CD14-positive monocyte (primary cell): ENCODE data around the gene UCP3. TPM values are rescaled to one million over a fixed set of nuclear protein-coding genes. Genes with fewer than 3 reads are reported as not detected.

ENCODE experiments used
- DNase-seq, 3 donors: peaks; one replicate each; pipeline ENCODE4 v3.0.0-alpha.2; 2011 to 2022
- H2AFZ ChIP-seq: 2 replicates; pipeline ENCODE4 v1.6.0; 2012; ENCODE audit warnings: mild to moderate bottlenecking, low read depth, low read length, inconsistent platforms; ENCODE audit not compliant: insufficient read depth, poor library complexity, severe bottlenecking
- H3K27ac ChIP-seq, 2 donors: 1 replicate in 1 of 2; 2 replicates in 1 of 2; pipeline ENCODE4 v1.5.1; 2012 to 2013; ENCODE audit warnings: low read length in 2 of 2, control low read depth in 1 of 2, inconsistent platforms in 1 of 2, low read depth in 1 of 2, mild to moderate bottlenecking in 1 of 2
- H3K27me3 ChIP-seq, 2 donors: one replicate each; pipeline versions ENCODE4 v1.6.0 to v1.6.1; 2011 to 2013; ENCODE audit warnings: low read length in 2 of 2; ENCODE audit not compliant: control insufficient read depth in 2 of 2, insufficient read depth in 2 of 2
- H3K36me3 ChIP-seq, 2 donors: replicated peaks in 1 of 2; 1 replicate in 1 of 2; 2 replicates in 1 of 2; pipeline versions ENCODE4 v1.5.1 to v1.6.1; 2012 to 2013; ENCODE audit warnings: low read length in 2 of 2, control low read depth in 1 of 2, inconsistent platforms in 1 of 2, mild to moderate bottlenecking in 1 of 2; ENCODE audit not compliant: insufficient read depth in 2 of 2, control insufficient read depth in 1 of 2
- H3K4me1 ChIP-seq, 2 donors: 1 replicate in 1 of 2; 2 replicates in 1 of 2; pipeline versions ENCODE4 v1.5.1 to v1.6.1; 2012 to 2013; ENCODE audit warnings: low read length in 2 of 2, control low read depth in 1 of 2, inconsistent platforms in 1 of 2, mild to moderate bottlenecking in 1 of 2, moderate library complexity in 1 of 2; ENCODE audit not compliant: insufficient read depth in 2 of 2, control insufficient read depth in 1 of 2
- H3K4me2 ChIP-seq: replicated peaks from 2 replicates; pipeline ENCODE3; 2012; ENCODE audit warnings: low read length, moderate library complexity, mild to moderate bottlenecking; ENCODE audit not compliant: poor library complexity, severe bottlenecking; ENCODE audit errors: extremely low read depth
- H3K4me3 ChIP-seq, 3 experiments: fragments of 200-600 bp in 1 of 3; sonication (generic) in 1 of 3; replicated peaks in 1 of 3; 1 replicate in 2 of 3; 2 replicates in 1 of 3; pipeline ENCODE4 v1.5.1; 2011 to 2013; ENCODE audit warnings: low read length in 3 of 3, mild to moderate bottlenecking in 3 of 3, control low read depth in 2 of 3, low read depth in 2 of 3, inconsistent platforms in 1 of 3, moderate library complexity in 1 of 3
- H3K79me2 ChIP-seq: 2 replicates; pipeline ENCODE4 v1.6.0; 2012; ENCODE audit warnings: mild to moderate bottlenecking, control low read depth, inconsistent platforms, low read length, moderate library complexity; ENCODE audit not compliant: insufficient read depth
- H3K9ac ChIP-seq: 2 replicates; pipeline ENCODE4 v1.6.0; 2017; ENCODE audit warnings: low read length, mild to moderate bottlenecking; ENCODE audit not compliant: insufficient read depth, poor library complexity, severe bottlenecking
- H3K9me3 ChIP-seq, 2 donors: replicated peaks in 1 of 2; 1 replicate in 1 of 2; 2 replicates in 1 of 2; pipeline versions ENCODE4 v1.5.1 to v1.6.1; 2012 to 2013; ENCODE audit warnings: low read length in 2 of 2, control low read depth in 1 of 2; ENCODE audit not compliant: control insufficient read depth in 1 of 2, insufficient read depth in 1 of 2
- H4K20me1 ChIP-seq: 2 replicates; pipeline ENCODE4 v1.6.0; 2012; ENCODE audit warnings: mild to moderate bottlenecking, low read length, control low read depth, moderate library complexity; ENCODE audit not compliant: insufficient read depth
- H3K27ac Mint-ChIP-seq, 7 donors: one replicate each; pipeline ENCODE4 v1.8.0; 2020; ENCODE audit warnings: mild to moderate bottlenecking in 7 of 7, mixed read lengths in 7 of 7, moderate library complexity in 6 of 7, inconsistent platforms in 2 of 7
- H3K27me3 Mint-ChIP-seq, 3 donors: one replicate each; pipeline ENCODE4 v1.8.0; 2021 to 2022; ENCODE audit warnings: low read depth in 3 of 3, mild to moderate bottlenecking in 3 of 3, mixed read lengths in 3 of 3, moderate library complexity in 3 of 3, inconsistent platforms in 1 of 3
- H3K36me3 Mint-ChIP-seq, 2 donors: one replicate each; pipeline ENCODE4 v1.8.0; 2020; ENCODE audit warnings: mixed read lengths in 2 of 2, inconsistent platforms in 1 of 2, mild to moderate bottlenecking in 1 of 2
- H3K4me1 Mint-ChIP-seq: one replicate; pipeline ENCODE4 v1.8.0; 2020; ENCODE audit warnings: mild to moderate bottlenecking, mixed read lengths
- H3K4me3 Mint-ChIP-seq, 2 donors: one replicate each; pipeline ENCODE4 v1.8.0; 2020; ENCODE audit warnings: mild to moderate bottlenecking in 2 of 2, mixed read lengths in 2 of 2, moderate library complexity in 1 of 2
- H3K9me3 Mint-ChIP-seq, 7 donors: one replicate each; pipeline ENCODE4 v1.8.0; 2020 to 2022; ENCODE audit warnings: mixed read lengths in 7 of 7, mild to moderate bottlenecking in 6 of 7, moderate library complexity in 6 of 7, inconsistent platforms in 2 of 7
- CTCF ChIP-seq: fragments of 200-600 bp; IDR thresholded peaks from one replicate; pipeline ENCODE4 v1.8.0; 2022; ENCODE audit warnings: antibody characterized with exemption, mild to moderate bottlenecking
- WGBS: methylation state at CpG from one replicate; pipeline ENCODE4 v1.1.5; 2013; ENCODE audit warnings: missing lambda C conversion rate; ENCODE audit not compliant: insufficient coverage; 5-methylcytosine and 5-hydroxymethylcytosine counted together
- intact Hi-C, 2 donors: fragments of 100-400 bp; cut with micrococcal nuclease; formaldehyde crosslinking; loops; one replicate each; pipeline versions ENCODE4 v1.15.0 to v1.15.1; 2023
- polyA plus RNA-seq, 3 donors: library from polyadenylated mRNA; depleted of rRNA in 1 of 3; unstranded in 2 of 3; stranded (reverse) in 1 of 3; fragments of 300-500 nt in 2 of 3; fragments of >200 nt in 1 of 3; fragmentation: Illumina TruSeq in 2 of 3; gene quantifications; 1 replicate in 2 of 3; 2 replicates in 1 of 3; pipeline ENCODE4 v1.2.3, GENCODE V29; 2012 to 2021

Gene UCP3
- polyA plus RNA-seq, 3 donors, result 3.8 TPM; not detected in 2

- no peak overlapping the region for H3K27ac ChIP-seq
- peaks cover 0 to 29% of the 10 kb centered on the region in 2 donors for H3K36me3 ChIP-seq
- TF ChIP-seq CTCF, result no peak
- H2AFZ ChIP-seq, result no peak overlapping the region
- no peak overlapping the region for H3K4me3 Mint-ChIP-seq
- no peak overlapping the region for H3K4me2 ChIP-seq
- H3K36me3 Mint-ChIP-seq, result peaks cover 16 to 26% of the 10 kb centered on the region in 2 donors
- no peaks in the 10 kb centered on the region for H3K4me1 Mint-ChIP-seq
- peak overlapping the region in 3 of 7 donors; percentile 15 to 72 (median 68) for H3K27ac Mint-ChIP-seq
- WGBS, result 93% methylated on average over 5 of the region's 7 CpGs
- no peak overlapping the region for H3K9ac ChIP-seq
- no peaks in the 10 kb centered on the region for H3K4me1 ChIP-seq
- no peaks in the 10 kb centered on the region for H3K27me3 ChIP-seq
- DNase-seq, result no peak
- no peaks in the 10 kb centered on the region for H3K9me3 Mint-ChIP-seq
- no peak overlapping the region for H3K4me3 ChIP-seq
- H3K27me3 Mint-ChIP-seq, result no peaks in the 10 kb centered on the region
- H4K20me1 ChIP-seq, result no peaks in the 10 kb centered on the region
- H3K9me3 ChIP-seq, result no peaks in the 10 kb centered on the region
- intact Hi-C loops, result no loop called here
- no peaks in the 10 kb centered on the region for H3K79me2 ChIP-seq
These were observed 7.0 kb downstream of the UCP3 start for GRCh38 chr11:74001822-74002286.

DNA sequence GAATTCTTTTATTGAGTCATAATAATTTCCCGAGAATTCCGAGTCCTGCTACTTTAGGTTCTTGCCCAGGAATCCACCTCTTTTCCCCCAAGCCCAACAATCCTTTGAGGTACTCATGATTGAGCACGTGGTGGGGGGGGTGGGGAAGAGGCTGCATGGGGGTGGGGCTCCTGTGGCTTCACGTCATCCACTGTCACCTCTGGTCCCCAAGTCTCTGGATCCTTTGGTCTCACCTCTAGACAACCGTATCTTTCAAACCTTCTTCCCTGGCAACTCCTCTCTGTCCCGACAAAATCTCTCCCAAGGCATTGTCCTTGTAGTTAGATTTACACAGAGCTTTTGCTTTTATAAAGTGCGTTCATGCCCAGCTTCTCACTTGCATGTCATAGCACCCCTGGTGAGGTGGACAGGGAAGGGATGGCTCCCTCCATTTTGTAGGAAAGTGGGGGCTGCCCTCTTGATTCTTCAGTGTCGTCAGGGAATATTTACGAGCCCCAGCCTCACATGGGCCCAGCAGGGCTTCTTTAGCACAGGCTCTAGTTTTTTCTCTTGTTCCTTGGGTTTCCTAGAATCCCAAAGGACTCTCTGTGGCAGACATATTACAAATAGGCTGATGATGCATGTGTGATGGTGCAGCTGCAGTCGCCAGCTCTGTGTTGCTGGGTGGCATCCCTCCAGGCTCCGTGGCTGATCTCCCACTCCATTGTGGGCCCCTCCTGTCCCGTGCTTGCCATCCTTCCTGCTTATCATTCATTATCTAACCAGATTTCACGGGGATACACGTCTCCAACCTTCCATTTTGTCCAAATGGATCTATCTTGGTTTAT is 8.4 kb downstream of the UCP3 start:
- peaks cover 16 to 22% of the 10 kb centered on the region in 2 donors for H3K36me3 Mint-ChIP-seq
- Histone ChIP-seq H3K9ac (no peak overlapping the region), H3K4me2 (no peak overlapping the region), H4K20me1 (no peaks in the 10 kb centered on the region), H3K79me2 (no peaks in the 10 kb centered on the region), H2AFZ (no peak overlapping the region), H3K27ac (no peak overlapping the region), H3K9me3 (no peaks in the 10 kb centered on the region), H3K4me3 (no peak overlapping the region), H3K4me1 (peaks cover 6% of the 10 kb centered on the region in 2 donors), H3K36me3 (peaks cover 0 to 29% of the 10 kb centered on the region in 2 donors), H3K27me3 (no peaks in the 10 kb centered on the region)
- peaks cover 6% of the 10 kb centered on the region for H3K4me1 Mint-ChIP-seq
- no peak overlapping the region for H3K4me3 Mint-ChIP-seq
- no peak for TF ChIP-seq CTCF
- DNase-seq, result no peak
- H3K27ac Mint-ChIP-seq, result peak overlapping the region in 1 of 7 donors; percentile 63
- H3K9me3 Mint-ChIP-seq, result no peaks in the 10 kb centered on the region
- 93% methylated on average over 3 of the region's 14 CpGs for WGBS
- intact Hi-C loops, result no loop called here
- H3K27me3 Mint-ChIP-seq, result no peaks in the 10 kb centered on the region
